Measurements from ENCODE around the gene MCF2L2. TPM values are rescaled to one million over a fixed set of nuclear protein-coding genes. Genes with fewer than 3 reads are reported as not detected.

Gene MCF2L2
- total and polyA plus RNA-seq, 2 donors (not counting 3 experiments of a cell fraction or from before 2014, with no cell fraction given) = 0.15 to 1.1 TPM

DNA sequence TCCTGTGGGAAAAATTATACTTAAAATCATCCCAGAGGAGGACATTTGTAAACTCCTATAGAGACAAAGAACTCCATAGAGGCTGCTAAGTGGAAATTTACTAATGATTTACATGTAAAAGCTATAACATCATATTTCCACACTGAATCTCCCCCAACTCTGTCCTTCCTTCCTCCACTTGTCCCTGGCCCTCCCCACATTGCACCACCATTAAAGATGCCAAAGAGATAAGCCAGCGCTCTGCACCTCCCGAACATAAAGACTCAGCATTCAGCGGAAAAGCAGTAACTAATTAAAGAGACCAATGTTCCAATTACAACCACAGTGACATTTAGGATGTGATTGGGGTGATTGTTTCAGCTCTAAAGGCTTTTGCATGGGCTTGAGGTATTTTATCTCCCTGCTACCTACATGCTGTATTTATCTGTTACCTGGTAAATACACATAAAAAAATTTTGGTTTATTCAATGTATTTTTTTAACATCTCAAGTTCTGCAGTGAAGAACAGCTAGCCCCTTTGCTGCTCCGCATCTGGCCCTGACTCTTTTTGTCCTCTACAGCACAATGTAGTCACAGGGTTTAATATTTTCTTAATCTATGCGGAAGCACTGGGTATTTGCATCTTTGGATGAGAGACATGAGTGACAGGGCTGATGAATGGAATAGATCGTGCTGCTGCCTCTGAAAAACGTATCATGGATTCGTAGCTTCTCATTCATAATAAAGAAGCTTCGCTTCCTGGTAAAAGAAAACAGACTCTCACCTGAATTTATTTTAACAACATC, 210.7 kb downstream of the MCF2L2 start:
- BruUV-seq (replicated peaks) = no TSS peak
- H3K4me2 ChIP-seq (ENCODE audit: insufficient read depth, low read length) = no peak overlapping the region
- POLR2A ChIA-PET = no interaction called here
- peaks cover 0 to 5% of the 10 kb centered on the region in 2 experiments for H3K27me3 ChIP-seq (ENCODE audit: control insufficient read depth in 2 of 2, insufficient read depth in 2 of 2, low read length in 2 of 2)
- H3K36me3 ChIP-seq (ENCODE audit: control insufficient read depth in 2 of 2, extremely low read depth in 1 of 2, insufficient read depth in 2 of 2, low read length in 2 of 2) = no peaks in the 10 kb centered on the region
- DNase-seq (ENCODE audit: low read depth, low spot score) (no peak), FAIRE-seq (no peak)
- dilution Hi-C loops (cut with MboI; ENCODE audit: extremely low pct_ligation_motif_present, low sequenced_read_pairs) (no loop called here), intact Hi-C loops (cut with micrococcal nuclease) (no loop called here)
- H3K9me3 ChIP-seq (replicated peaks; ENCODE audit: control insufficient read depth, insufficient read depth, low read length) = no peaks in the 10 kb centered on the region
- CTCF ChIA-PET = interaction anchor here (1.1 kb wide), 1 partner anchor 10 kb away, joined by 5 read pairs; no protein-coding TSS in a partner anchor
- TF ChIP-seq, protein P1, sequence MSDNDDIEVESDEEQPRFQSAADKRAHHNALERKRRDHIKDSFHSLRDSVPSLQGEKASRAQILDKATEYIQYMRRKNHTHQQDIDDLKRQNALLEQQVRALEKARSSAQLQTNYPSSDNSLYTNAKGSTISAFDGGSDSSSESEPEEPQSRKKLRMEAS (IDR thresholded peaks at IDR 0.05; ENCODE audit: insufficient read depth, insufficient read length) = no peak
- TF ChIP-seq, protein P2, sequence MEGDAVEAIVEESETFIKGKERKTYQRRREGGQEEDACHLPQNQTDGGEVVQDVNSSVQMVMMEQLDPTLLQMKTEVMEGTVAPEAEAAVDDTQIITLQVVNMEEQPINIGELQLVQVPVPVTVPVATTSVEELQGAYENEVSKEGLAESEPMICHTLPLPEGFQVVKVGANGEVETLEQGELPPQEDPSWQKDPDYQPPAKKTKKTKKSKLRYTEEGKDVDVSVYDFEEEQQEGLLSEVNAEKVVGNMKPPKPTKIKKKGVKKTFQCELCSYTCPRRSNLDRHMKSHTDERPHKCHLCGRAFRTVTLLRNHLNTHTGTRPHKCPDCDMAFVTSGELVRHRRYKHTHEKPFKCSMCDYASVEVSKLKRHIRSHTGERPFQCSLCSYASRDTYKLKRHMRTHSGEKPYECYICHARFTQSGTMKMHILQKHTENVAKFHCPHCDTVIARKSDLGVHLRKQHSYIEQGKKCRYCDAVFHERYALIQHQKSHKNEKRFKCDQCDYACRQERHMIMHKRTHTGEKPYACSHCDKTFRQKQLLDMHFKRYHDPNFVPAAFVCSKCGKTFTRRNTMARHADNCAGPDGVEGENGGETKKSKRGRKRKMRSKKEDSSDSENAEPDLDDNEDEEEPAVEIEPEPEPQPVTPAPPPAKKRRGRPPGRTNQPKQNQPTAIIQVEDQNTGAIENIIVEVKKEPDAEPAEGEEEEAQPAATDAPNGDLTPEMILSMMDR (IDR thresholded peaks at IDR 0.05; ENCODE audit: extremely low read depth in 1 of 2, insufficient read depth in 1 of 2, low read depth in 1 of 2, low read length in 2 of 2) = no peak
- TF ChIP-seq FOS (IDR thresholded peaks at IDR 0.05; ENCODE audit: borderline replicate concordance, insufficient read depth, low read length) = no peak
- TF ChIP-seq POLR2AphosphoS5 (IDR thresholded peaks at IDR 0.05; ENCODE audit: insufficient read depth, low read depth, low read length) = no peak
- TF ChIP-seq MYC (IDR thresholded peaks at IDR 0.05; ENCODE audit: low read depth, low read length) = no peak
- TF ChIP-seq JUN (IDR thresholded peaks at IDR 0.05; ENCODE audit: borderline replicate concordance, insufficient read depth, insufficient read length, low read depth) = no peak
- no peak for TF ChIP-seq EZH2 (IDR thresholded peaks at IDR 0.05; ENCODE audit: borderline replicate concordance, low read depth, low read length, severe bottlenecking)
- TF ChIP-seq POLR2A (IDR thresholded peaks at IDR 0.05; ENCODE audit: low read depth, low read length) = no peak
- no peak for TF ChIP-seq GATA2 (IDR thresholded peaks at IDR 0.05; ENCODE audit: insufficient read depth, insufficient read length, low read depth, low read length)
- H3K4me1 ChIP-seq (ENCODE audit: control insufficient read depth, extremely low read depth, insufficient read depth, low read length) = no peaks in the 10 kb centered on the region
- H3K79me2 ChIP-seq (ENCODE audit: control insufficient read depth, insufficient read depth, low read length) = no peaks in the 10 kb centered on the region
- H3K4me3 ChIP-seq (replicated peaks in 1 of 3; ENCODE audit: insufficient read depth in 1 of 3, low read depth in 1 of 3, low read length in 3 of 3) = no peak overlapping the region
- H3K27ac ChIP-seq (ENCODE audit: insufficient read depth, low read depth, low read length) = no peak overlapping the region
- no peak overlapping the region for H3K9ac ChIP-seq (replicated peaks; ENCODE audit: extremely low read depth, insufficient read depth, low read length)
- H3K9me1 ChIP-seq (replicated peaks; ENCODE audit: control insufficient read depth, extremely low read depth, insufficient read depth, low read length) = no peaks in the 10 kb centered on the region
- H2AFZ ChIP-seq (ENCODE audit: low read depth, low read length) = no peak overlapping the region
- no peaks in the 10 kb centered on the region for H4K20me1 ChIP-seq (replicated peaks; ENCODE audit: control insufficient read depth, extremely low read depth, insufficient read depth, low read length)
